ENCODE measurements around the gene DNASE1L3.

DNA sequence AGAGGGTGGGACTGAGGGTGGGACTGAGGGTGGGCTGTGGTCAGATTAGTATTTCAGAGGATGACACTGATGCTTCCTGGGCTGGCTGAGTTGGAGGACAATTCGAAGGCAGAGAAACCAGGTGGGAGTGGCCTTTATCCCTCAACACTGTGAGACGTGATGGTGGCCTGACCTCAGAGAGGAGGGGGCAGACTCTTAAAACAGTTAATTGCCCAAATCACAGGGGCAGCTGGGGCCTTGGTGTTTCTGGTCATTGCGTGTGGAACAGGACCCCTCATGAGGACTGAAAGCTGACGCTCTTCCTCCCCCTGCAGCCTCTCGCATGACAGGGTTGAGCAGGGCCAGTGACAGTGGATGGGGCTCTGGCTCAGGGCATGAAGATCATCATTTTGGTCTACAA is 18.7 kb downstream of the DNASE1L3 start:
- TF ChIP-seq POLR2AphosphoS5 (IDR thresholded peaks at IDR 0.05) (no peak), CTCF (IDR thresholded peaks at IDR 0.05 in 8 of 11, conservative IDR thresholded peaks at IDR 0.05 in 3 of 11) (no peak)

All from spleen (tissue), 7 donors.